HL-60 (cell line): Measurements from ENCODE around the gene RER1.

Experiments used
- DNase-seq, 2 experiments: peaks; one replicate each; pipeline ENCODE4 v3.0.0-alpha.2; 2010 to 2020; ENCODE audit warnings: low read depth in 1 of 2, low spot score in 1 of 2
- H3K27ac ChIP-seq: fragments of 250-450 bp; sonication (Bioruptor Pico); replicated peaks from 2 replicates; pipeline ENCODE4 v1.5.1; 2020; ENCODE audit warnings: mild to moderate bottlenecking, moderate library complexity
- H3K27me3 ChIP-seq: fragments of 250-450 bp; sonication (Bioruptor Pico); 2 replicates; pipeline ENCODE4 v1.5.1; 2021; ENCODE audit warnings: mild to moderate bottlenecking, moderate library complexity; ENCODE audit not compliant: insufficient read depth, poor library complexity, severe bottlenecking
- H3K4me3 ChIP-seq: replicated peaks from 2 replicates; pipeline ENCODE4 v1.5.1; 2011; ENCODE audit warnings: mild to moderate bottlenecking, control low read depth, low read length; ENCODE audit not compliant: insufficient read depth
- GABPA ChIP-seq: IDR thresholded peaks from 2 replicates; pipeline ENCODE4 v1.6.1; 2012; ENCODE audit warnings: low read depth
- POLR2AphosphoS5 ChIP-seq: IDR thresholded peaks from 2 replicates; pipeline ENCODE4 v1.6.1; 2012; ENCODE audit warnings: low read depth
- SPI1 ChIP-seq: IDR thresholded peaks from 2 replicates; pipeline ENCODE4 v1.6.1; 2012; ENCODE audit warnings: low read depth, mild to moderate bottlenecking, borderline replicate concordance
- TF ChIP-seq, protein P1 (sequence below): IDR thresholded peaks from 2 replicates; pipeline ENCODE4 v1.6.1; 2012; ENCODE audit warnings: low read depth; ENCODE audit not compliant: insufficient replicate concordance
- TF ChIP-seq, protein P2 (sequence below): IDR thresholded peaks from one replicate; pipeline ENCODE4 v1.5.1; 2011; ENCODE audit warnings: low read length, control low read depth, inconsistent platforms; ENCODE audit not compliant: insufficient read depth

RER1 gene

DNA sequence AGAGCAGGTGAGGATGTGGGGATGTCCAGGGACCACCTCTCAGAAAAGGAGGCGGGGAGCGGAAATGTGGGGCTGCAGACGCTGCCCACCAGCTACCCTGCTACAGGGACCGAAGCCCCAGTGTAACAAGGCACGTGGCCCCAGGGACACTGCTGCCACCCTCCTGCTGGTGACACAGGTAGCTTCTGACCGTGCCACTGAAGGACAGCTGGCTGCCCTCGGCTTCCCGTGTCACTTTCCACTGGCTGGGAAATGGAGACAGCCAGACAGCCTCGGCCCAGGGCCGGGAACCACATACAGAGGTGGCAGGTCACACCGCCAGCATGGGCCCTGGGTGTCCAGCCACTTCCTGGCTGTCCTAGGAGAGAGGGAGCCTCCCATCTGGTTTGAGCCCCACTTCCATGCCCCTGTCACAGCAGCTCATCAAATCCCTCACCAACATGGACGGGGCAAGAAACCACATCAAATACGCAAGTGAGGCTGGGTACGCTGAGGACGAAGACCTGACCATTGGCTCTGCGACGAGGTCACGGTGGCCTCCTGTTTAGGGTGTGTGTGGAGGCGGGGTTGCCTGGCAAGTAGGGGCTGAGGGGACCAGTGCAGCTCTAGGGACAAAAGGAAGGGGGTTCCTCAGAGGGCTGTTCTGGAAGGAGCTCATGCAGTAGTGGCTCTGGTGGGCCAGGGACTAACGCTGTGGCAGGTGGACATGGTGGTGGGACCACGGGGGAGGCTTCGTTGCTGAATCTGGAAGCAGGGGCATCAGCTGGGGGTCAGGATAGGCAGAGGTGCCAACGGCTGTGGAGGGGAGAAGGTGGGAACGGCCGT lies 15.7 kb downstream of the RER1 start:
- Histone ChIP-seq H3K27me3 (no peaks in the 10 kb centered on the region), H3K4me3 (no peak overlapping the region), H3K27ac (no peak overlapping the region)
- DNase-seq, result no peak
- TF ChIP-seq GABPA, result no peak
- TF ChIP-seq, protein P1, sequence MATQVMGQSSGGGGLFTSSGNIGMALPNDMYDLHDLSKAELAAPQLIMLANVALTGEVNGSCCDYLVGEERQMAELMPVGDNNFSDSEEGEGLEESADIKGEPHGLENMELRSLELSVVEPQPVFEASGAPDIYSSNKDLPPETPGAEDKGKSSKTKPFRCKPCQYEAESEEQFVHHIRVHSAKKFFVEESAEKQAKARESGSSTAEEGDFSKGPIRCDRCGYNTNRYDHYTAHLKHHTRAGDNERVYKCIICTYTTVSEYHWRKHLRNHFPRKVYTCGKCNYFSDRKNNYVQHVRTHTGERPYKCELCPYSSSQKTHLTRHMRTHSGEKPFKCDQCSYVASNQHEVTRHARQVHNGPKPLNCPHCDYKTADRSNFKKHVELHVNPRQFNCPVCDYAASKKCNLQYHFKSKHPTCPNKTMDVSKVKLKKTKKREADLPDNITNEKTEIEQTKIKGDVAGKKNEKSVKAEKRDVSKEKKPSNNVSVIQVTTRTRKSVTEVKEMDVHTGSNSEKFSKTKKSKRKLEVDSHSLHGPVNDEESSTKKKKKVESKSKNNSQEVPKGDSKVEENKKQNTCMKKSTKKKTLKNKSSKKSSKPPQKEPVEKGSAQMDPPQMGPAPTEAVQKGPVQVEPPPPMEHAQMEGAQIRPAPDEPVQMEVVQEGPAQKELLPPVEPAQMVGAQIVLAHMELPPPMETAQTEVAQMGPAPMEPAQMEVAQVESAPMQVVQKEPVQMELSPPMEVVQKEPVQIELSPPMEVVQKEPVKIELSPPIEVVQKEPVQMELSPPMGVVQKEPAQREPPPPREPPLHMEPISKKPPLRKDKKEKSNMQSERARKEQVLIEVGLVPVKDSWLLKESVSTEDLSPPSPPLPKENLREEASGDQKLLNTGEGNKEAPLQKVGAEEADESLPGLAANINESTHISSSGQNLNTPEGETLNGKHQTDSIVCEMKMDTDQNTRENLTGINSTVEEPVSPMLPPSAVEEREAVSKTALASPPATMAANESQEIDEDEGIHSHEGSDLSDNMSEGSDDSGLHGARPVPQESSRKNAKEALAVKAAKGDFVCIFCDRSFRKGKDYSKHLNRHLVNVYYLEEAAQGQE, result no peak
- TF ChIP-seq, protein P2, sequence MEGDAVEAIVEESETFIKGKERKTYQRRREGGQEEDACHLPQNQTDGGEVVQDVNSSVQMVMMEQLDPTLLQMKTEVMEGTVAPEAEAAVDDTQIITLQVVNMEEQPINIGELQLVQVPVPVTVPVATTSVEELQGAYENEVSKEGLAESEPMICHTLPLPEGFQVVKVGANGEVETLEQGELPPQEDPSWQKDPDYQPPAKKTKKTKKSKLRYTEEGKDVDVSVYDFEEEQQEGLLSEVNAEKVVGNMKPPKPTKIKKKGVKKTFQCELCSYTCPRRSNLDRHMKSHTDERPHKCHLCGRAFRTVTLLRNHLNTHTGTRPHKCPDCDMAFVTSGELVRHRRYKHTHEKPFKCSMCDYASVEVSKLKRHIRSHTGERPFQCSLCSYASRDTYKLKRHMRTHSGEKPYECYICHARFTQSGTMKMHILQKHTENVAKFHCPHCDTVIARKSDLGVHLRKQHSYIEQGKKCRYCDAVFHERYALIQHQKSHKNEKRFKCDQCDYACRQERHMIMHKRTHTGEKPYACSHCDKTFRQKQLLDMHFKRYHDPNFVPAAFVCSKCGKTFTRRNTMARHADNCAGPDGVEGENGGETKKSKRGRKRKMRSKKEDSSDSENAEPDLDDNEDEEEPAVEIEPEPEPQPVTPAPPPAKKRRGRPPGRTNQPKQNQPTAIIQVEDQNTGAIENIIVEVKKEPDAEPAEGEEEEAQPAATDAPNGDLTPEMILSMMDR, result no peak
- no peak for TF ChIP-seq POLR2AphosphoS5
- TF ChIP-seq SPI1, result no peak

DNA sequence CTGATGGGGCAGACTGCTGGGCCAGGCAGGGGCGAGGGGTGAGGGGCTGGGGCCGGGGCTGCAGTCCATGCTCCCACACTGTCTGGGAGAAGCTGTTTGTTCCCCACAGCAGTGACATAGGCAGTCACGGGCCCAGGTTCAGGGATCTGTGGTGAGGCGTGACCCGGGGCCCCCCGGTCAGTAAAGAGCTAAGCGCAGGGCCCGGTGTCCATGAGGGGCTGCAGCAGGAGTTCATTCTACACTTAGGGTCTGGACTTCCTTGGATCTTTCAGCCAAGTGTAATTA lies 16.3 kb downstream of the RER1 start:
- no peak for DNase-seq
- H3K27me3 ChIP-seq, result no peaks in the 10 kb centered on the region
- TF ChIP-seq, protein P2, result no peak
- TF ChIP-seq SPI1 (no peak), POLR2AphosphoS5 (no peak), GABPA (no peak)
- TF ChIP-seq, protein P1, result no peak
- H3K4me3 ChIP-seq, result no peak overlapping the region
- no peak overlapping the region for H3K27ac ChIP-seq

DNA sequence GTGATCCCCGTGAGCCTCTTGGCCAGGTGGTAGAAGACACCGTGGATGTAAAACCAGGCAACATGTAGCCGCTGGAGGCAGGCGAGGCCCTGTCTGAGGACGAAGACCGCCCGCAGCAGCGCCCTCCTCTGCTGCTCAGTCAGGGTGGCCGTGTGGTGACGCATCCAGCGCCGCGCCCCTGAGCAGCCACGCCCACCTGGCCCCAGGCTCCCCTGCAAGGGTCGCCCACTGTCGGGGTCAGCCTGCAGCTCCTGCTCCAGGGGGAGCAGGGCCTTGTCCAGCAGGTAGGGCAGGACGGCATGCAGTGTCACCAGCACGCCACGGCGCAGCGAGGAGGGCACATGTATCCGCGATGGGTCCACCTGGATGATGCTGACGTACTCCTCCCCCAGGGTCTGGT lies 16.8 kb downstream of the RER1 start:
- Histone ChIP-seq H3K27me3 (no peaks in the 10 kb centered on the region), H3K4me3 (no peak overlapping the region), H3K27ac (no peak overlapping the region)
- no peak for TF ChIP-seq GABPA
- TF ChIP-seq, protein P1, result no peak
- TF ChIP-seq SPI1, result no peak
- TF ChIP-seq POLR2AphosphoS5, result no peak
- TF ChIP-seq, protein P2, result no peak
- DNase-seq, result no peak
